COLO668 (cell line): Measurements from ENCODE around the gene PRSS56.

Experiments
- DNase-seq: peaks from one replicate; lab custom pipeline; 2025; ENCODE audit not compliant: unreplicated experiment; lab: John Stamatoyannopoulos, UW

The PRSS56 gene

GRCh38 chr2:232540441-232541041 is 20.4 kb downstream of the PRSS56 start:
- DNase-seq = no peak

- DNase-seq = no peak
Observed at GRCh38 chr2:232541195-232541960, 21.2 kb downstream of the PRSS56 start.

GRCh38 chr2:232541961-232542714 is 21.9 kb downstream of the PRSS56 start:
- DNase-seq = no peak

DNA sequence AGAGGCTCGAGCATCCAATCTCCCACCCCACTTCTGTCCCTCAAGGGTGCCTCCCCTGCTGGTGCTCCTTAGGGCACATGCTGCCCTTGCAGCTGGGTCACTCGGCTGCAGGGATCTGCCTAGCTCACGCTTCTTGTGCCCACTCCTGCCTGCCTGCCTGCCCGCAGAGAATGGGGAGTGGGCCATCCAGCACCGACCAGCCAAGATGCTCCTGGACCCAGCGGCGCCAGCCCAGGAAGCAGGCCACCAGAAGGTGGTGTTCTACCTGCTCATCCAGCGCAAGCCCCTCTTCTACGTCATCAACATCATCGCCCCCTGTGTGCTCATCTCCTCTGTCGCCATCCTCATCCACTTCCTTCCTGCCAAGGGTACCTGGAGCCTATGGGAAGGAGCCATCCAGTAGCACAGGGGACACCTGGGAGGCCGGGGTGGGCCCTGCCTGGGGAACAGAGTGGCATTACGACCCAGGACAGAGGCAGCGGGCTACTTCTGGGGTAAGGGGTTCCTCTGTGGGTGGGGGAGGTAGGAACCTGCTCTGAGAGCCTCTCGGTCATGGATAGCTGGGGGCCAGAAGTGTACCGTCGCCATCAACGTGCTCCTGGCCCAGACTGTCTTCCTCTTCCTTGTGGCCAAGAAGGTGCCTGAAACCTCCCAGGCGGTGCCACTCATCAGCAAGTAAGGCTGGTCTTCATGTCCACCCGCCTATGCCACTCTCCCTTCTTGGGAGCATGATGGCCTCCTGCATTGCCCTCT is 22.7 kb downstream of the PRSS56 start:
- no peak for DNase-seq

GRCh38 chr2:232543491-232543890 is 23.3 kb downstream of the PRSS56 start:
- no peak for DNase-seq

- DNase-seq = no peak
Observed at GRCh38 chr2:232543928-232544631, 23.9 kb downstream of the PRSS56 start.

DNA sequence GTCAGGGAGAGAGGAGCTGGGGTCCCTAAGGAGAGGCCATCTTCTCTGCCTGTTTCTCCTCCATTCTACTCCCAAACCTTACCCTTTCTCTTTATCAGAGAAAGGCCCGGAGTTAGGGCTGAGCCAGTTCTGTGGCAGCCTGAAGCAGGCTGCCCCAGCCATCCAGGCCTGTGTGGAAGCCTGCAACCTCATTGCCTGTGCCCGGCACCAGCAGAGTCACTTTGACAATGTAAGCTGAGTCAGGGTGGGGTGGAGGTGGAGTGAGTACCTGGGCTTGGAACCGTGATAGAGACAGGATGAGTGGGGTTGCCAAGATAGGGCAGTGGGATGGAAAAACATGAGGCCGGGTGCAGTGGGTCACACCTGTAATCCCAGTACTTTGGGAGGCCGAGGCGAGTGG is 24.5 kb downstream of the PRSS56 start:
- no peak for DNase-seq

DNA sequence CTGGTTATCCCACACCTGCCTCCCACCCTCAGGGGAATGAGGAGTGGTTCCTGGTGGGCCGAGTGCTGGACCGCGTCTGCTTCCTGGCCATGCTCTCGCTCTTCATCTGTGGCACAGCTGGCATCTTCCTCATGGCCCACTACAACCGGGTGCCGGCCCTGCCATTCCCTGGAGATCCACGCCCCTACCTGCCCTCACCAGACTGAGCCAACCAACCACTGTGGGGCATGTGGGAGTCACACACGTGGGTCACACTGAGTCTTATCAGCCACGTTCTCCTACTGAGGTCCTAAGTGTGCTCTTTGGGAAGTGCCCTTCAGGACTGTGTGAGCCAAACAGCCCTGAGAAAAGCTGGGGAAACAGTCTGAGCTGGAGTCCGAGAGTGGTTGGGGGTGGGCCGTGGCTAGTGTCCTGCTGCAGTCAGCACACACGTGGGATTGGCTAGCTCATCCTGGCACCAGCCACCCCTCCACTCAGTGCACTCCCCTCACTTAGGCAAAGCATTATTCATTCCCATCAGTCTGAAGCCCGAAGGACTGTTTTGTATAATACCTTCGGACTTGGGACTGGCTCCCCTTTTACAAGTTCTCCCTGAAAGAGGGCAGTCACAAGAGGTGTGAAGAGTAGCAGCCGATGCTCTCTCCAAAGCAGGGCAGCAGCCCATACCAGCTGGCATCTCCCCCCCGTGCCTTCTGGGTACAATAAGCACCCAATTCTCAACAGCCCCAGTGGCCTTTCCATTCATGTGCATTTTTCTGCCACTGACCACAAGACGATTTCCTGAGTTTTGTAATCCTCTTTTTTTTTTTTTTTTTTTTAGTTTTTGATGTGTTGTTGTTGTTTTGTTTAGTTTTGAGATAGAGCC is 25.6 kb downstream of the PRSS56 start:
- DNase-seq = no peak

- no peak for DNase-seq
Observed at GRCh38 chr2:232547991-232548390, 27.8 kb downstream of the PRSS56 start.

- no peak for DNase-seq
Observed at GRCh38 chr2:232549655-232550353, 29.6 kb downstream of the PRSS56 start.

GRCh38 chr2:232550354-232551249 is 30.4 kb downstream of the PRSS56 start, which contains the start of the genes EIF4E2 and TIGD1:
EIF4E2 (plus strand) TSS chr2:232550689; CDS start chr2:232550725, 36 bp downstream.
TIGD1 (minus strand) TSS chr2:232550557; CDS start chr2:232549882, 675 bp downstream.
- DNase-seq = peak; percentile 94

DNA sequence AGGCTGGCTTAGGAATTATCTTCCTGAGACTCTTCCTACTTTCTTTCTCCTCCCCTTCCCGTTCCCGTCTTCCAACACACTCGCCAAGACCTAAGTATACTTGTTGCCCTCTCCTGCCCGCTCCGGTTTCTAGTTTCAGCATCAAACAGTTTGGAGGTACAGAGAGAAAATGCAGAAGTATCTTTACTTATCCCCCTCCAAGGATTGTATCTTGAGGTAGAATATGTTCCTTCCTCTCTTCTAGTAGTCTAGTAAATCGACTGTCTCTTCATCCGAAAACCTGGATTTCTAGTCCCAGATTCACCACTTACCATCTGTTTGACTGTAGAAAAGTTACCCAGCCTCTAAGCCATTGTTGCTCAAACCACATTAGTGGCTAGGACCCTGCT is 31.1 kb downstream of the PRSS56 start:
- DNase-seq = no peak

DNA sequence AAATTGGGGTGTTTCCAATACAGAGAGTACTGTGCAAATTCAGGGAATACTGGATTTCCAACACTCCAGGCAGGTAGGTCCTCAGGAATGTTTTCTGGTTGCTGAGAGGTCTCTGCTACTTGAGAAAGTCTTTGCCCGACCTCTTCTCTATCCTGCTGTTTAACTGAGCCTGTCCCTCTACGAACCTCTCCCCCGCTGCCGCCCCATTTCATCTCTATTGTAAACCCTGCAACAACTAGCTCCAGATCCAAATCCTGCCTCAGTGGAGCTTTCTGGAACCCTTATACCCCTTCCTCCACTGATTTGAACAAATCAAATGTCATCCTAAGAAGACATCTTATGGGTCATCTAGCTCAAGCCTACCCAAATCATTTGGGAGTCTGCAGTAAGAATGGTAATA is 31.6 kb downstream of the PRSS56 start:
- DNase-seq = no peak

DNA sequence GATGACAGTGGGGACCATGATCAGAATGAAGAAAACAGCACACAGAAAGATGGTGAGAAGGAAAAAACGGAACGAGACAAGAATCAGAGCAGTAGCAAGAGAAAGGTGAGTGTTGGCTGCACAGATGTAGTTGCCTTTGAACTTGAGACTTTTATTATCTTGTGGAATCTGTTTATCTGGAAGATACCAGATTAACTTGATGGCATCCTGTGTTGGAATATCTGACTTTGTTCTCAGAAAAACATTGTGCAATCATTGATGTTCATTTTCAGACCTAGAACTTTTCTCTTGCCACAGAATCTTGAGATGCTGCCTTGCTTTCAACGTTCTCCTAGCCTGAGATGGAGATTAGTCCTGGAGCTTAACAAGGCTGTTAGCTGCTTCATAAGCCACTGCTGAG is 36.2 kb downstream of the PRSS56 start:
- no peak for DNase-seq

DNA sequence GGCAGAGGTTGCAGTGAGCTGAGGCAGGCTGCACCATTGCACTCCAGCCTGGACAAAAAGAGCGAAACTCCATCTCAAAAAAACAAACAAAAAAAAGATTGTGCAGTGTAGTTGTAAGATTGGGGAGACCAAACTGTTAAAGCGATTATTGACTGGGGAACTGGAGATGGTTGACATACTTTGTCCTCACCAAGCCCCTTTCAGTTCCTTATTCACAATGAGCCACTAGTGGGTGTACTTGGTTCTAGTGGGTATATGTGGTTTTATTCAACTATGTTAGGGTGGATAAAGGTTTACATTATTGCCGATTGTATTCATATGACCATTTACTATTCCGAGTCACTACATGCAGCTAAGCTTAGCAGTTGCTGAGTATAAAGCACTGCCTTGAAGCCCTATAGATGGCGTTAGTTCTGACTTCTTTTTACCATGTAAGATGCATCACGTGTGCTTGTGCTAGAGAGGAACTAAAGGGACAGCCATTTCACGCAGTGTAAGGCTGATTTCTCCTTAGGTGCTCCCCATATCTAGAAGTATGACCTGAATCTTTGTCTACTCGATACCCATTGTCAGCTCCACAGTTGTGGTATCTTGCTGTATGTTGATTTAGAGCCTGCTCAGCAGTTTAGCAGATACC is 42.4 kb downstream of the PRSS56 start:
- no peak for DNase-seq

- no peak for DNase-seq
Observed at GRCh38 chr2:232563580-232563979, 43.4 kb downstream of the PRSS56 start.

- DNase-seq = no peak
Observed at GRCh38 chr2:232567721-232568120, 47.5 kb downstream of the PRSS56 start.

- no peak for DNase-seq
Observed at GRCh38 chr2:232568161-232568560, 48.0 kb downstream of the PRSS56 start.
